Brain microvascular endothelial cell (primary cell): Measurements from ENCODE around the gene COL12A1.
A peak's percentile ranks its signal among the peaks of the same experiment; 100 is the strongest.

Experiments used
- DNase-seq: peaks from one replicate; pipeline ENCODE4 v3.0.0-alpha.2; 2020
- H3K27ac ChIP-seq: fragments of 250-450 bp; sonication (Bioruptor Pico); 2 replicates; pipeline ENCODE4 v1.5.1; 2020; ENCODE audit warnings: mild to moderate bottlenecking, moderate library complexity
- H3K27me3 ChIP-seq: fragments of 250-450 bp; sonication (Bioruptor Pico); replicated peaks from 2 replicates; pipeline ENCODE4 v1.5.1; 2020; ENCODE audit warnings: mild to moderate bottlenecking
- H3K36me3 ChIP-seq: fragments of 250-450 bp; sonication (Bioruptor Pico); replicated peaks from 2 replicates; pipeline ENCODE4 v1.5.1; 2020; ENCODE audit warnings: mild to moderate bottlenecking
- H3K4me3 ChIP-seq: 2 replicates; pipeline ENCODE4 v1.5.1; 2011; ENCODE audit warnings: low read depth, mild to moderate bottlenecking, control low read depth, low read length, moderate library complexity
- in situ Hi-C: cut with HindIII; loops from 2 replicates; pipeline ENCODE4 v1.10.0; 2017; ENCODE audit warnings: low sequenced_read_pairs, low pct_ligation_motif_present
- TF ChIP-seq, protein P1 (sequence below): IDR thresholded peaks from 2 replicates; pipeline ENCODE4 v1.5.1; 2011; ENCODE audit warnings: low read depth, mild to moderate bottlenecking, moderate library complexity, low read length, control low read depth, inconsistent platforms; ENCODE audit errors: missing control alignments

Gene COL12A1

GRCh38 chr6:75220357-75220756, 14.5 kb upstream of the COL12A1 start:
- H3K27me3 ChIP-seq: no peaks in the 10 kb centered on the region
- H3K36me3 ChIP-seq: no peaks in the 10 kb centered on the region
- H3K4me3 ChIP-seq: no peak overlapping the region
- TF ChIP-seq, protein P1, sequence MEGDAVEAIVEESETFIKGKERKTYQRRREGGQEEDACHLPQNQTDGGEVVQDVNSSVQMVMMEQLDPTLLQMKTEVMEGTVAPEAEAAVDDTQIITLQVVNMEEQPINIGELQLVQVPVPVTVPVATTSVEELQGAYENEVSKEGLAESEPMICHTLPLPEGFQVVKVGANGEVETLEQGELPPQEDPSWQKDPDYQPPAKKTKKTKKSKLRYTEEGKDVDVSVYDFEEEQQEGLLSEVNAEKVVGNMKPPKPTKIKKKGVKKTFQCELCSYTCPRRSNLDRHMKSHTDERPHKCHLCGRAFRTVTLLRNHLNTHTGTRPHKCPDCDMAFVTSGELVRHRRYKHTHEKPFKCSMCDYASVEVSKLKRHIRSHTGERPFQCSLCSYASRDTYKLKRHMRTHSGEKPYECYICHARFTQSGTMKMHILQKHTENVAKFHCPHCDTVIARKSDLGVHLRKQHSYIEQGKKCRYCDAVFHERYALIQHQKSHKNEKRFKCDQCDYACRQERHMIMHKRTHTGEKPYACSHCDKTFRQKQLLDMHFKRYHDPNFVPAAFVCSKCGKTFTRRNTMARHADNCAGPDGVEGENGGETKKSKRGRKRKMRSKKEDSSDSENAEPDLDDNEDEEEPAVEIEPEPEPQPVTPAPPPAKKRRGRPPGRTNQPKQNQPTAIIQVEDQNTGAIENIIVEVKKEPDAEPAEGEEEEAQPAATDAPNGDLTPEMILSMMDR: no peak
- DNase-seq: no peak
- no peak overlapping the region for H3K27ac ChIP-seq
- in situ Hi-C loops: no loop called here

DNA sequence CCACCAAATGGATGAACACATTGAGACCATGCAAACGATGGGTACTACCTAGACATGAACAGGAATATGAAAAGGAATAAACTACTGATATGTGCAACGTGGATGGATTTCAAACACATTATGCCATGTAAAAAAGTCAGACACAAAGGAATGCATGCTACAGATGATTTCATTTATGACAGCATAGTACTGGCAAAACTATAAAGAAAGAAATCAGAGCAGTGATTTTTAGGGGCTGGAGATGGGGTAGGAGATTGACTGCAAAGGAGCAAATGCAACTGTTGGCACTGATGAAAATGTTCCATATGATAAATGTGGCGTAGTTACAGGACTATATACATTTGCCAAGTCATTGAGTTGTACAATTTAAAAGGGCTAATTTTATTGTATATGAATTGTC, 13.4 kb upstream of the COL12A1 start:
- Histone ChIP-seq H3K27ac (no peak overlapping the region), H3K4me3 (no peak overlapping the region), H3K36me3 (no peaks in the 10 kb centered on the region), H3K27me3 (no peaks in the 10 kb centered on the region)
- no peak for DNase-seq
- TF ChIP-seq, protein P1: no peak
- in situ Hi-C loops: no loop called here

GRCh38 chr6:75217193-75217592, 11.3 kb upstream of the COL12A1 start:
- Histone ChIP-seq H3K36me3 (no peaks in the 10 kb centered on the region), H3K4me3 (no peak overlapping the region), H3K27ac (no peak overlapping the region), H3K27me3 (no peaks in the 10 kb centered on the region)
- in situ Hi-C loops: no loop called here
- DNase-seq: peak; percentile 51
- TF ChIP-seq, protein P1: no peak

GRCh38 chr6:75215291-75215690, 9.4 kb upstream of the COL12A1 start:
- TF ChIP-seq, protein P1: no peak
- Histone ChIP-seq H3K36me3 (no peaks in the 10 kb centered on the region), H3K27ac (no peak overlapping the region), H3K4me3 (no peak overlapping the region), H3K27me3 (no peaks in the 10 kb centered on the region)
- no peak for DNase-seq
- in situ Hi-C loops: no loop called here

GRCh38 chr6:75213732-75214131, 7.9 kb upstream of the COL12A1 start:
- TF ChIP-seq, protein P1: peak; percentile 35
- Histone ChIP-seq H3K27me3 (no peaks in the 10 kb centered on the region), H3K27ac (no peak overlapping the region), H3K4me3 (no peak overlapping the region), H3K36me3 (no peaks in the 10 kb centered on the region)
- in situ Hi-C loops: no loop called here
- no peak for DNase-seq

GRCh38 chr6:75213112-75213511, 7.3 kb upstream of the COL12A1 start:
- Histone ChIP-seq H3K4me3 (no peak overlapping the region), H3K27ac (no peak overlapping the region), H3K27me3 (no peaks in the 10 kb centered on the region), H3K36me3 (no peaks in the 10 kb centered on the region)
- DNase-seq: no peak
- TF ChIP-seq, protein P1: no peak
- in situ Hi-C loops: no loop called here
